PC-3 (cell line): ENCODE measurements around the gene TNFRSF6B. TPM values are rescaled to one million over a fixed set of nuclear protein-coding genes. Genes with fewer than 3 reads are reported as not detected.

Experiments used
- ATAC-seq: fragments of 200-7000 bp; cut with Tn5 transposase; 2 replicates; pipeline ENCODE4 v1.9.1; 2020; ENCODE audit warnings: mild to moderate bottlenecking, moderate library complexity
- BruUV-seq: library from RNA; stranded (reverse); fragments of 400-500 nt; replicated peaks from 2 replicates; lab custom pipeline; 2021; lab: Mats Ljungman, UMichigan
- CTCF ChIA-PET: fragments of 300-600 bp; sonication (Branson Sonifier 250); formaldehyde crosslinking; loops from one replicate; lab custom pipeline; 2022; ENCODE audit warnings: antibody characterized with exemption; lab: Charles Lee
- POLR2A ChIA-PET: fragments of 300-600 bp; sonication (Branson Sonifier 250); formaldehyde crosslinking; loops from one replicate; lab custom pipeline; 2022; ENCODE audit warnings: antibody characterized with exemption; ENCODE audit not compliant: unreplicated experiment; lab: Charles Lee
- DNase-seq: peaks from one replicate; pipeline ENCODE4 v3.0.0-alpha.2; 2015
- H2AFZ ChIP-seq: fragments of 300-600 bp; sonication (generic); 2 replicates; pipeline ENCODE4 v1.6.0; 2016; ENCODE audit warnings: antibody characterized with exemption, low read length
- H3F3A ChIP-seq: fragments of 300-600 bp; sonication (generic); one replicate; pipeline ENCODE4 v1.6.0; 2017; ENCODE audit warnings: antibody characterized with exemption, low read length, control low read depth, mild to moderate bottlenecking; ENCODE audit not compliant: unreplicated experiment
- H3K27ac ChIP-seq: fragments of 300-600 bp; sonication (generic); 2 replicates; pipeline ENCODE4 v1.5.1; 2016; ENCODE audit warnings: mild to moderate bottlenecking, low read length
- H3K27me3 ChIP-seq: fragments of 300-600 bp; sonication (generic); 2 replicates; pipeline ENCODE4 v1.6.1; 2016; ENCODE audit warnings: low read length, mixed read lengths
- H3K36me3 ChIP-seq: fragments of 300-600 bp; sonication (generic); 2 replicates; pipeline ENCODE4 v1.6.1; 2016; ENCODE audit warnings: low read depth, mixed run types, low read length, mixed read lengths
- H3K4me1 ChIP-seq: fragments of 300-600 bp; sonication (generic); 2 replicates; pipeline ENCODE4 v1.5.1; 2016; ENCODE audit warnings: low read length; ENCODE audit not compliant: insufficient read depth
- H3K4me2 ChIP-seq: fragments of 300-600 bp; sonication (generic); 2 replicates; pipeline ENCODE4 v1.6.0; 2016; ENCODE audit warnings: low read length
- H3K4me3 ChIP-seq: fragments of 300-600 bp; sonication (generic); 2 replicates; pipeline ENCODE4 v1.5.1; 2016; ENCODE audit warnings: mild to moderate bottlenecking, low read length, mixed read lengths
- H3K79me2 ChIP-seq: fragments of 300-600 bp; sonication (generic); 2 replicates; pipeline ENCODE4 v1.6.1; 2017; ENCODE audit warnings: low read length, mixed read lengths
- H3K9ac ChIP-seq: fragments of 300-600 bp; sonication (generic); 2 replicates; pipeline ENCODE4 v1.6.0; 2016; ENCODE audit warnings: mild to moderate bottlenecking, low read length
- H3K9me2 ChIP-seq: fragments of 300-600 bp; sonication (generic); replicated peaks from 2 replicates; pipeline ENCODE4 v1.6.1; 2016; ENCODE audit warnings: mixed run types, low read length, mixed read lengths
- H3K9me3 ChIP-seq: fragments of 300-600 bp; sonication (generic); 2 replicates; pipeline ENCODE4 v1.6.1; 2016; ENCODE audit warnings: low read length, mixed read lengths
- H4K20me1 ChIP-seq: fragments of 300-600 bp; sonication (generic); 2 replicates; pipeline ENCODE4 v1.6.1; 2016; ENCODE audit warnings: low read length, mixed read lengths
- EZH2 ChIP-seq: fragments of 300-600 bp; sonication (generic); IDR thresholded peaks from one replicate; pipeline ENCODE4 v1.6.1; 2017; ENCODE audit warnings: antibody characterized with exemption, mild to moderate bottlenecking, low read length; ENCODE audit not compliant: unreplicated experiment
- EZH2phosphoT487 ChIP-seq: fragments of 300-600 bp; sonication (generic); IDR thresholded peaks from 2 replicates; pipeline ENCODE4 v1.6.1; 2018; ENCODE audit warnings: mild to moderate bottlenecking, antibody characterized with exemption, low read length, borderline replicate concordance
- intact Hi-C: fragments of 100-400 bp; cut with micrococcal nuclease; formaldehyde crosslinking; loops from 2 replicates; pipeline ENCODE4 v1.9.0; 2023
- total RNA-seq: library from RNA; depleted of rRNA; stranded (reverse); fragments of >200 nt; gene quantifications from 2 replicates; pipeline ENCODE4 v1.2.3, GENCODE V29; 2014
- TF ChIP-seq, protein P1 (sequence below): fragments of 300-600 bp; sonication (generic); conservative IDR thresholded peaks from 2 replicates; pipeline ENCODE4 v1.5.1; 2017; ENCODE audit warnings: antibody characterized with exemption, low read depth, mild to moderate bottlenecking, low read length

The TNFRSF6B gene
- total RNA-seq, 1 experiment from 2014 or later, result 41.6 TPM

DNA sequence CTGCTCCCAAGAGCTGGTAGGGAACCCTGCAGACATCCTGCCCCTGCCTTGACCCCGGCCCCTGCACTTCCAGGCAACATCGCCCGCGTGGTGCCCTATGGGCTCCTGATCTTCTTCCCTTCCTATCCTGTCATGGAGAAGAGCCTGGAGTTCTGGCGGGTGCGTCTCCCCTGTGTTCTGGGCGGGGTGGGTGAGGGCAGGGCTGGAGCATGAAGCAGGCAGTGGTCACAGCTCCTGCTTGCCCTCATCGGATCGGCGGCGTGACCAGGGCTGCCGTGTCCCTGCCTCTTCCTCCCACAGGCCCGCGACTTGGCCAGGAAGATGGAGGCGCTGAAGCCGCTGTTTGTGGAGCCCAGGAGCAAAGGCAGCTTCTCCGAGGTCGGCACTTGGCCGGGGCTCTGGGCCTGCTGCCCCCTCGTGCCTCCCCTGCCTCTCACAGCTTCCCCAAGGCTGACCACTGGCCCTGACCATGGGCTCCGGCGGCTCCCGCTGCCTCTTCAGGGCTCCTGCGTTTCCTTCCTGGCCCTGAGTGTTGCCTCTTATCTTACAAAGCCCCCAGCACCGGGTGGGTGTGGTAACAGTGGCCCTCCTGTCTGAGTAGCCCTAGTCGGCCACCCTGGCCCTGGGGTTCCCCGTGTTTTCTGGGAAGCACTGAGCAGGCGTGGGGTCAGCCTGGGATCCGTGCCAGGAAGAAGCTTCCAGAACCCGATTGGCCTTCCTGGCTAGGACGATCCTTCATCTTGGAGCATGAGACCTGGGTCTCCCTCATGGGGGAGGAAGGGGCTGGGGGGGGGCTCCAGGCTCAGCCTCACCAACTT, 8.0 kb upstream of the TNFRSF6B start:
- peaks cover 13% of the 10 kb centered on the region for H3K4me1 ChIP-seq
- no peak overlapping the region for H3K9ac ChIP-seq
- CTCF ChIA-PET, result no interaction called here
- TF ChIP-seq EZH2phosphoT487, result no peak
- TF ChIP-seq, protein P1, sequence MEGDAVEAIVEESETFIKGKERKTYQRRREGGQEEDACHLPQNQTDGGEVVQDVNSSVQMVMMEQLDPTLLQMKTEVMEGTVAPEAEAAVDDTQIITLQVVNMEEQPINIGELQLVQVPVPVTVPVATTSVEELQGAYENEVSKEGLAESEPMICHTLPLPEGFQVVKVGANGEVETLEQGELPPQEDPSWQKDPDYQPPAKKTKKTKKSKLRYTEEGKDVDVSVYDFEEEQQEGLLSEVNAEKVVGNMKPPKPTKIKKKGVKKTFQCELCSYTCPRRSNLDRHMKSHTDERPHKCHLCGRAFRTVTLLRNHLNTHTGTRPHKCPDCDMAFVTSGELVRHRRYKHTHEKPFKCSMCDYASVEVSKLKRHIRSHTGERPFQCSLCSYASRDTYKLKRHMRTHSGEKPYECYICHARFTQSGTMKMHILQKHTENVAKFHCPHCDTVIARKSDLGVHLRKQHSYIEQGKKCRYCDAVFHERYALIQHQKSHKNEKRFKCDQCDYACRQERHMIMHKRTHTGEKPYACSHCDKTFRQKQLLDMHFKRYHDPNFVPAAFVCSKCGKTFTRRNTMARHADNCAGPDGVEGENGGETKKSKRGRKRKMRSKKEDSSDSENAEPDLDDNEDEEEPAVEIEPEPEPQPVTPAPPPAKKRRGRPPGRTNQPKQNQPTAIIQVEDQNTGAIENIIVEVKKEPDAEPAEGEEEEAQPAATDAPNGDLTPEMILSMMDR, result no peak
- TF ChIP-seq EZH2, result no peak
- H3K9me3 ChIP-seq, result no peaks in the 10 kb centered on the region
- H3K27ac ChIP-seq, result no peak overlapping the region
- POLR2A ChIA-PET, result interaction anchor here (0.6 kb wide), 1 partner anchor 955 kb away, joined by 4 read pairs; no protein-coding TSS in a partner anchor
- H4K20me1 ChIP-seq, result no peaks in the 10 kb centered on the region
- H3K36me3 ChIP-seq, result no peaks in the 10 kb centered on the region; the same call in 1 of the 2 replicates
- no peak overlapping the region for H3K4me3 ChIP-seq
- no peaks in the 10 kb centered on the region for H3K9me2 ChIP-seq
- no peak overlapping the region for H3K4me2 ChIP-seq
- BruUV-seq, result no TSS peak
- ATAC-seq, result no peak
- H2AFZ ChIP-seq, result no peak overlapping the region
- H3K27me3 ChIP-seq, result no peaks in the 10 kb centered on the region
- intact Hi-C loops, result no loop called here
- H3K79me2 ChIP-seq, result peaks cover 2% of the 10 kb centered on the region
- no peaks in the 10 kb centered on the region for H3F3A ChIP-seq
- DNase-seq, result no peak

DNA sequence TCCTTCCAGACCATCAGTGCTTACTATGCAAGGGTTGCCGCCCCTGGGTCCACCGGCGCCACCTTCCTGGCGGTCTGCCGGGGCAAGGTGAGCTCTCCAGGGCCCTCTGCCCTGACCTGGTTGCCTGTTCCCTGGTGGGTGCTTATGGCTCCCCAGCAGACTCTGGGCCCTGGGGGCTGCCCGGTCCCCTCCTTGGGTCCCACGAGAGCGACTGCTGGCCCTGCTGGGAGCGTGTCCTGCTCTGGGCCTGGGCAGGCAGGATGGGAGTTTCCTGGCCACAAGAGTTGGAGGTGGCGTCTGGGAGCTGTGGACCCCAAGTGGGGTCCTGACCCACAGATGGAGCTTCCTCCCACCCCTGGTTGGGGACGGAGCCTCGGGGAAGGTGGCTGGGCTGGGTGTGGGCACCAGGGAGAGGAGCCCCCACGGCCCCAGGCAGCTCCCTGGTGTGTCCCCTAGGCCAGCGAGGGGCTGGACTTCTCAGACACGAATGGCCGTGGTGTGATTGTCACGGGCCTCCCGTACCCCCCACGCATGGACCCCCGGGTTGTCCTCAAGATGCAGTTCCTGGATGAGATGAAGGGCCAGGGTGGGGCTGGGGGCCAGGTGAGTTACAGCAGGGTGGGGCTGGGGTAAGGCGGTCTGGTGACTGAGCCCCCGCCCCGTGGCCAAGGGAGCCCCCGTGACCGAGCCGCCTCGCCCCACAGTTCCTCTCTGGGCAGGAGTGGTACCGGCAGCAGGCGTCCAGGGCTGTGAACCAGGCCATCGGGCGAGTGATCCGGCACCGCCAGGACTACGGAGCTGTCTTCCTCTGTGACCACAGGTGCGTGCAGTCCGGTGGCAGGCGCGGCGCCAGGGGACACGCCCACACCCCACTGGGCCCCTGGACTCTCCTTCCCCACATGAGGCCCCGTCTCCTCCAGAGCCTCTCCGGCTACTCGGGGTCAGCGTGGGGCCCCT, 7.1 kb upstream of the TNFRSF6B start:
- Histone ChIP-seq H2AFZ (no peak overlapping the region), H3K79me2 (no peaks in the 10 kb centered on the region), H3K4me1 (peaks cover 11% of the 10 kb centered on the region), H3K4me2 (no peak overlapping the region), H3K27me3 (no peaks in the 10 kb centered on the region), H3K9me3 (no peaks in the 10 kb centered on the region), H3K9ac (no peak overlapping the region), H3K4me3 (no peak overlapping the region), H4K20me1 (no peaks in the 10 kb centered on the region), H3F3A (no peaks in the 10 kb centered on the region), H3K27ac (no peak overlapping the region), H3K36me3 (no peaks in the 10 kb centered on the region; the same call in 1 of the 2 replicates), H3K9me2 (no peaks in the 10 kb centered on the region)
- CTCF ChIA-PET, result no interaction called here
- no peak for TF ChIP-seq EZH2phosphoT487
- TF ChIP-seq EZH2, result no peak
- TF ChIP-seq, protein P1, result no peak
- intact Hi-C loops, result no loop called here
- BruUV-seq, result no TSS peak
- POLR2A ChIA-PET, result interaction anchor here (0.6 kb wide), 1 partner anchor 956 kb away, joined by 4 read pairs; no protein-coding TSS in a partner anchor
- no peak for DNase-seq
- ATAC-seq, result no peak
